Ammon's horn (tissue), 1 donor: ENCODE measurements around the gene SND1.

Experiments used
- DNase-seq: peaks from one replicate; pipeline ENCODE4 v3.0.0-alpha.2; 2016; ENCODE audit warnings: low spot score

The SND1 gene

DNA sequence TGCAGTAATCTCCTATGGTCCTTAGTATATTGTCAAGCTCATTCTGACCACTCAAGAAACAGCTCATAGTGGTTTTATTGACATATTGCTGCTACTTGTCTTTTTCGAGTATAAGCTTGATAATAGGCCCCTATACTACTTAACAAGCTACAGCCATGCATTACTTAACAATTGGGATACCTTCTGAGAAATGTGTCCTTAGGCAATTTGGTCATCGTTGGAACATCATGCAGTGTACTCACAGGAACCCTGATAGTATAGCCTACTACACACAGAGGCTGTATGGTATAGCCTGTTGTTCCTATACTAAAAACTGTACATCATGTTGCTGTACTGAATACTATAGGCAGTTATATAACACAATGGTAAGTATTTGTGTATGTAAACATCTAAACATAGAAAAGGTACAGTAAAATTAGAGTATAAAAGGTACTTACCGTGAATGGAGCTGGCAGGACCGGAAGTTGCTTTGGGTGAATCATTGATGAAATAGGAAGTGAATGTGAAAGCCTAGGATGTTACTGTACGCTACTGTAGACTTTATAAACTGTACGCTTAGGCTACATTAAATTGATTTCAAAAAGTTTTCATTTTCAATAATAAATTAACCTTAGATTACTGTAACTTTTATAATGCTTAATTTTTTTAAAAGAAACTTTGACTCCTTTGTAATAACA is 218.4 kb downstream of the SND1 start:
- no peak for DNase-seq

DNA sequence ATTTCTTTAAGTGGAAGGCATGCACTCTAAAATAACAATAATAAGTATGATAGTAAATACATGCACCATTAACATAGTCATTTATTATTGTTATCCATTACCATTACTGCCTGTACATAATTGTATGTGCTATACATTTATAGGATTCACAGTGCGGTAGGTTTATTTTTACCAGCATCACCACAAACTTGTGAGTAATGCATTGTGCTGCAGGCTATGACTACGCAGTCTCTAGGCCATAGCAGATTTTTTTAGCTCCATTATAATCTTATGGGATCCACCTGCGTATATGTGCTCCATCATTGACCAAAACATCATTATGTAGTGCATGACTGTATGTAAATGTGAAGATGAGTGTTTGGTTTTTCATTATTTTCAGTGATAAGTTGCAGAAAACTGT is 219.2 kb downstream of the SND1 start:
- DNase-seq: no peak

DNA sequence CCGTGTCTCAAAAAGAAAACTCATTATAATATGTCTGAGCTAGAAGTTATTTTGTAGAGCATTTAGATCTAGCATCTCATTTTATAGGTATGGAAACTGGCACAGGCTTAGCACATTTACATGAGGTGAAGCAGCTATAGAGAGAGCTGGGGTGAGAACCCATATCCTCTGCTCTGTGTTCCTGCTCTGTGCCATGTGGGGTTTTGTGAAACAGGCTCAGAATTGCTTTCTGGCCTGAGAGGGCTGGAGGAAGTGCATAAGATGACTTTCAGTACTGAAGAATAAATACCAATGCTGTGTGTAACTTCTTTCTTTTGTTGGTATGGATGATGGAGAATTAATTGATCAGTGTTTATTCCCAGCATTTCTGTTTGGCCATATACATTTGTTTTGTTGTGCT is 220.1 kb downstream of the SND1 start:
- no peak for DNase-seq

DNA sequence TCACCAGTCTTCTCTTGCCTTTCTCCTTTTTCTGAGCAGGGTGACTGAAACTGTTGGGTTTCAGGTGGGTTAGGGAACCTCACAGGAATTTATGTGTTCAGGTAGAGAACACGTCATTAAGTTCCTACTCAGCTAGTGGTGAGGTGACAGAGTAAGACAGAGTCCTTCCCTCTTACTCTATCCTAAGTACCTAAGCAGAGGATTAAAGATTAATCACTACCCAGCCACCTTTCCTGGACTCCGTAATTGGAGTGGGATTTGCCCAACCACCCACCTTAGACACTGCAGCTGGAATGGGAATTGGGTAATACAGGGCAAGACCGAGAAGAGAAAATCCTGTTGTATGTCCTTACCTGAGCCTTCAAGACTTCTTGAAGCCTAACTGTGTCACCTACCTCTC is 221.2 kb downstream of the SND1 start:
- no peak for DNase-seq

DNA sequence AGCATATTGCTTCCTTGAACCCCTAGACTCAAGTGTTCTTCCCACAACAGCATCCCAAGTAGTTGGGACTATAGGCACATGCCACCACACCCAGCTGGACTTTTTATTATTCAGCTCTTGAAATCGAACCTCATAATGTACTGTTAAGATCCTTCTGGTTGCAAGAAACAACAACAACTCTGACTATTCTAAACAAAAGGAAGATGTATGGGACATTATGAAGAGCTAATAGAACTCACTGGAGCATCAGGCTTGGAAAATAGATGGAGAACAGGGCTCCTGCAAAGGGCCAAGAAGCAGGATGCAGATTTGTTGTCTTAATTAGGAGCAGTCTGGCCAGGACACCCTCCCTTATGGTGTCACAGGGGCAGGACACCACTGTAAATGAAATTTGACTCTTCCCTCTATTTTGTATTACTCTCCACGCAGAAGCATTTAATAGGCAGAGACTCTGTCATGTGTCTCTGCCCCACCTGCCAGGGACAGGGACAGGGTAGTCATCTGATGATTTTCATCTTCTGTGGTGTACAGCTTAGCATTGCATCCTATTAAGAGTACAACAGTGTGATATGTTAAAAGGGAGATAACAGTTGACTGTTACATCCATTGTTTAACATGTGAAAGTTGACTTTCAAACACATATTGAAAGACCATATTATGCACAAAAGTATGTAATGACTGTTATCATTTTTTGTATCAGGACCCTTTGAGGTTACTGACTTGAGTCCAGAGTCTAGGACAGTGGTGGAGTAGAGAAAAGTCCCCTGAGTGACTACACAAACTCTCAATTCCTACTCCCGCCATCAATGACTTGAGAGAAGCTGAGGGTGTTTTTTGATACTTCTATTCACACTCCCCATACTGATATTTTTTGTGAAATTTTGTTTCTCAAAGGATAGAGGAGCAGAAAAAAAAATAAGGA is 222.0 kb downstream of the SND1 start:
- no peak for DNase-seq

DNA sequence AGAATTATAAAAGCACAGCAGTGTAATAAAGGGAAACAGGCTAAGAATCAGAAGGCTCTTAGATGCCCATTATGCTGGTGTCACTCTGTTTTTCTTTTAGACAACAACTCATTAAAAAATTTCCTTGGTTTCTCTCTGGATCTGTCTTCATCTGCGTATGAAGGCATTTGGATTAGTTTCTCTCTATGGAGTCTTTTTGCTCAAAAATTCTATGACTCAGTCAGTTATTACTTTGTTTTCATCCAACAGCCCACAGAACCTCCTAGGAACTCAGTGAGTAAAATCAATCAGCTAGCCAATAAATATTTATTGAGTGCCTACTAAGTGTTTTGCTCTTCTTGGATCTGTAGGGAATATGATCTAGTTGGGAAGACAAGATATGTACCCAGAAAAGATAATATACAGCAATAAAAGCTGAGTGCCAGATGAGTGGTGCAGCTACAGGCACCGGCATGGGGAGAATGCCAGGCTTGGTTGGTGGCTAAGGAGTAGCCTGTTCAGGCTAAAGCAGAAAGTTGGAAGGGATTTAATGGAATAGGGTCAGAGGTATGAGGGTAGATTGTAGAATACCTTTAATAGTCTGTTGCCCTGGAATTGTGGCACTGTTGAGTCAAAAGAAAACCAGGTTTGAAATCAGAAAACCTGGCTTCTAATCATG is 223.1 kb downstream of the SND1 start:
- no peak for DNase-seq

DNA sequence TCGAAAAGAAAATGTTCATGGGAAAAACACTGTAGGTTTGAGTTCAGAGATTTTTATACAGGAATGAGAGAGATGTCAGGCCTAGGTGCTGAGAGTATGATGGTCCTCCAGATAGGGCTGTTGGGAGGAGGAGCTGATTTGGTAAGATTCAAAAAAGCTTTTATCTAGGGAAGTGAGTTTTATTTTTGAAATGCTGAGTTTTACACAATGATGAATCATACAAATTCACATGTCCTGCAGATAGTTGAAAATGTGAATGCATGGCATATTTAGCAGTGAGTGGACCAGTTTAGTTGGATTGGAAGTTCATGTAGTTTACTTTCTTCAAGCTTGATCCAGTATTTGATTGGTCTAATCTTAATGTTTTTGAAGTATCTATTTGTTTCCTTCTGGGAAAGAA is 224.4 kb downstream of the SND1 start:
- no peak for DNase-seq

DNA sequence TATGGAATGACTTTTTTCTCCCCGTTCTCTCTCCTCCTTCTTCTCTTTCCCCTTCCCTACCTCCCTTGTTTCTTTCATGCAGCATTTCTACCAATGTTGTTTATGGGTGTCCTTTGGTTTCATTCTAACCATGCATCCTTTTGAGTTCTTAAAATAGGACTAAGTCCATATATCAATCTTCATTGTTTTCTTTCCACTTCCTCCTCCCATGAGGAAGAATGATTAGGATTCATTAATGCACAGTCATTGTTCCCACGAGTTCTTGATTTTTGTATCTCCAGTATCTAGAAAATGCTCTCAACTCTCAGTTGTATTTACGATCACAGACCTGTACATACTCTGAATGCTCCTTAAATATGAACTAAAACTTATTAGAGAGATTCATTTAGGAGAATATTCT is 226.0 kb downstream of the SND1 start:
- no peak for DNase-seq

DNA sequence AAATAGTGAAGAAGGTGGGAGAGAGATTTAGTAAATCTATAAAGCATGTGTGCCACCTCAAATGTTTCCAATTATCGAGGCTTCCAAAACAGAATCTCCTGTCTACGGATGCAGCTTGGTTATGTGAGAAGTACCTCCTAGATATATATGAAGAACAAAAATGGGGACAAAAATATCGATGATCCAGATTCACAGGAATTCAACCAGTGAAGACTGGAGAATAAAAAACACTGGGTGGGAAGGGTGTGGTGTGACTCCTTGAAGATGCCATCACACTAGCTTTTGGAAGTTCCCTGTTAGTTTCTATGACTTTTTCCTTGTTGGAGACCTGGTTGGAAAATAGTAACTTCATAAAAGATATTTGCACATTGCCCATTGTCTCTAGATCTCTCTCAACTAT is 226.8 kb downstream of the SND1 start:
- no peak for DNase-seq

DNA sequence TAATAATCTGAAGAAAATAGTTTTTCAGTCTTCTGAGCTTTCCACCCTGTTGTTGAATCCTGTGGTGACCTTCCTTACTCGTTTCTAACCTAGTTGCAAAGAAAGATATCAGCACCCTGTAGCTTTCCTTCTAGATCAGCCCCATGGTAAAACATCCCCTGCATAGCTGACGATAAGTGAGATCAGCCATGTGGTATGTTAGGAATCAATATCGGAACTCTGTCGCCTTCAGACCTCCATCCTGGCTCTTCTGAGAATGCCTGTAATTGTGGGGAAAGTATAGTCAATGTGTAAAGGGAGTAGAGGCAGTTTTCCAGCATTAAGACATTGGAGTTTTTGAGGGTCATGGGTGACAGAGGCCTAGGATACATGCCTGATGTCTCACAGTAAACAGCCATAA is 227.4 kb downstream of the SND1 start:
- DNase-seq: no peak

DNA sequence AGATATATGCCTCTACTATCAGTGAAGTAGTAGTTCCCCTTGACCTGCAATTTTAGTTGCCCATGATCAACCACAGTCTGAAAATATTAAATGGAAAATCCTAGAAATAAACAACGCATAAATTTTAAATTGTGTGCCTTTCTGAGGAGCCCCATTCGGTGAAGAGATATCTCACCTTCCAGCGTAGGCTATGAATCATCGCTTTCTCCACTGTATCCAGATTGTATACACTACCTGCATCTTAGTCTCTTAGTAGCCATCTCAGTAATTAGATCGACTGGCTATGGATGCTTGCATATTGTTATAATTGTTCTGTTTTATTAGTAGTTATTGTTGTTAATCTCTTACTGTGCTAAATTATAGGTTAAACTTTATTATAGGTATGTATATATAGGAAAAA is 227.9 kb downstream of the SND1 start:
- DNase-seq: no peak

DNA sequence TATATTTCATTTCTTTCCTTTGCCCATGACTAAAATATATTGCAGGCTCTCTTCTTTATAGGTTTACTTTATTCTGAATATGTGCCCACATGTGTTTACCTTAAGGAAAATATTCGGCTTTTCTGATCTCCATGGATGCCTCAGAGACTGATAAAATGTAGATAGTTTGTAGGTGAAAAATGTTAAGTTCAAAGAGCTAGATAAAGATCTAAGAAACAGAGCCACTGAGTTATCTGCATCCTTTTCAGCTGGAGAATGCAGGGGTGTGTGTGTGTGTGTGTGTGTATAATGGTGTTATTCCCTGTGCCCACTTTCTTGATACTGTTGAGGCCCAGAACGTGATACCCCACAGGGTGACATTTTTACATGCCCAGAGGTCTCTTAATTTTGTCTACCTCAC is 228.5 kb downstream of the SND1 start:
- DNase-seq: no peak

DNA sequence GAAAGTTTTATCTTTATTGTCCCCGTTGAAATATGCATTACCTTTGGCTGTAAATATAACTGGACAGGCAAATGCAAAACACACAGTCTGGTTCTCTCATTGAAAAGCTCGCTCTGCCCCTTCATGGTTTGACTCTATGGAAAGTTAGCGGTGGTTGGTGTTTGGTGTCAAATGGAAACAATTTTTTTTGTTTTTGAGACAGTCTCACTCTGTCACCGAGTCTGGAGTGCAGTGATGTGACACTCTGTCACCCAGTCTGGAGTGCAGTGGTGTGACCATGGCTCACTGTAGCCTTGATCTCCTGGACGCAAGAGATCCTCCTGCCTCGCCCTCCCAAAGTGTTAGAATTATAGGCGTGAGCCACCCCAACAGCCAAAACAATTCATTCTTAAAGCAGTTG is 229.6 kb downstream of the SND1 start:
- DNase-seq: no peak

DNA sequence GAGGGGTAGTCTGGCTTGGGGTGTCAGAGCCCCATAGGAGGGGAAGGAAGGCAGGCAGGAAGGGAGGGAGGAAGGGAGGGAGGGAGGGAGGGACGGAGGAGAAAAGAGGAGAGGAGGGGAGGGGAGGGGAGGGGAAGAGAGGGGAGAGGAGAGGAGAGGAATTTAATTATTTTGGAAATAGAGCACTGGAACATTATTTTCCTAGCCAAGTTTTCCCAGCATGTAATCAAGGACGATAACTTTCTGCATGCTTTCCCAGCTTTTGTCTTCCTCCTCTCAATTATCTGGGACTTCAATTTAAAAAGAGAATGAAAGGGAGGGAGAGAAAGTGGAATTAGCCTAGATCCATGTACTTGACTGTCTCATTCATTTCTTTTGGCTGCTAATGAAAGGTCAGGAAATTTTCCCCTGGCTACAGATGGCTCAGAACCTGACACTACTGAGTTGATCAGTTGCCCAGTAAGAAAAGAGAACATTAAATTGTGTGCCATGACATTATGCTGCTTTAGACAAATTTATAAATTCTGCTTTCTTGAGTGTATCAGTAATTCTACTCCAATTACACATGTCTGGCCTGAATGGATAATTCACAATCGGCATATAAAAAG is 230.4 kb downstream of the SND1 start:
- DNase-seq: no peak

DNA sequence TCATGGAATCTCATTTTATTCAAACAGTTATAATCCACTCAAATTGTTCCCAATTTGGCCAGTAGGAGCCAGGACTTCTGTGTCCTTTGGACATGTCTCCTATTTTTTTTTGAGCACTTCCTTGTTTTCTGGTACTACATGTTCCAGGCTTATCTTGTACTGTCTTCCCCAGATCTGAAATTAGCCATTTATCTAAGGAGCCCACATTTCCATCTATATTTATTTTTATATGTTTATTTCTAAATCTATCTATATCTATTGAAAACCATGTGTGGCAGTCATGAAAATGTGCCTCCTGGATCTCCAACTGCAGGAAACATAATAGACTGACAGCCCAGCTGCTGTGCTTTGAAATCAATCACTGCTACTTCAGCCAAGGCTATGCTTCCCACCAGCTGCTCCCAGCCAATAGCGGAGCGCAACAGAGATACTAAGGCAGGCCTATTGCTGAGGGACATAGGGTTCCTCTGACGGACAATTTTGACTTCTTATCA is 232.1 kb downstream of the SND1 start:
- peak; percentile 51 for DNase-seq

DNA sequence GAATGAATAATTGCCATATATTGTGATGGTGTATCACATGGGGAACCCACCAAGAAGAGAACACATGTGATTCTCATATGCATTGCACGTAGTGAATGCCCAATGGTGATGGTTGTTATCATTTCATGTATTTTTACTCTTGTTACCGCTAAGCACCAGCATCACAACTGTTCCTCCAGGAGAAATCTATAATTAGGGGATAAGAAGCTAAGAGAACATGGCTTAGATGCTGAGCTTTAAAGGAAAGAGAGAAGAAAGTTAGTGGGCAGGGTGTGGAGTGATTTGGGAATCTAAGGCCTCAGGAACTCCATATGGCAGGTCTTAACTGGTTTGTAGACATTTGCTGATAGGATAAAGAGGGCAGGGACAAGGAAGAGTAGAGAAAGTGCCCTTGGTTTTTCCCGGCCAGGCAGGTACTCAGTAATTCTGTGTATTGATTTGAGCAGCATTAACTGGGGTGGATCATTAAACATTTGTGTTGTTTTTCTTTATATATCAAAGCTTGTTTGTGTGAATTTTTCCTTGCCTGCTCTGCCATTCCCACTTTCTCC is 233.3 kb downstream of the SND1 start:
- DNase-seq: no peak

DNA sequence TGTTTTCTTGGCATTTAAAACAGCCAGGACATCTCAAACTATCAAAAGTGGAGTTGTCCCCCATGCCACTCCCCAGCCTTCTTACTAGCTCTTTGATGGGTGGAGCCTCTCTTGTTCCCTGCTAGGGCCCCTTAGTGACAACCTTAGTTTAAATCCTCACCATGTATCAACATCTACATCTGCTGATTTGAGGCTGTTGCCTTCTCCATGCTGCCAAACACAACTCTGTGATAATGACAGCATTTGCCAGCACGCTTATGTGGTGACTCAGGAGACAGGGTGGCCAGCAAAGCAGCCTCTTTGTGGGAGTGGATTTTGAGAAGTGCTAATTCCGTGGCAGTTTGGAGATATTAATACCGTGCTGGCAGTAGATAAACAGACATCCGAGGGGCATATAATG is 233.8 kb downstream of the SND1 start:
- DNase-seq: peak; percentile 82

DNA sequence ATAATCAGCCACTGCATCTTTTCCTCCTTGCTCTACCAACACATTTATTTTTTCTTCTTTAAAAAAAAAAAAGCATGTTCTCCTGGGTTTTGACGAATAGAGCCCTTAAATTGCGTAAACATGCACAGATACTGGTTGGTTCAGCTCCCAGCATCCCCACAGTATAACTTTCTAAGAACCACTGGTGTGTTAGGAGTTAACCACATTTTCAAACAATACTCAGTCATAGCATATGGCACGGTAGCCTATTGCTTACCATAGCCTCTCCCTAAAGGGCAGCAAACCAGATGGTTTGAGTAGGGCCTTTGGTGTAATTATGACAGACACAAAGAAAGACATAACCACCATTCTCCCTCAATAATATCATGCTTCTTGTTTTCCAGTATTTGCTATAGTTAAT is 234.3 kb downstream of the SND1 start:
- DNase-seq: no peak

DNA sequence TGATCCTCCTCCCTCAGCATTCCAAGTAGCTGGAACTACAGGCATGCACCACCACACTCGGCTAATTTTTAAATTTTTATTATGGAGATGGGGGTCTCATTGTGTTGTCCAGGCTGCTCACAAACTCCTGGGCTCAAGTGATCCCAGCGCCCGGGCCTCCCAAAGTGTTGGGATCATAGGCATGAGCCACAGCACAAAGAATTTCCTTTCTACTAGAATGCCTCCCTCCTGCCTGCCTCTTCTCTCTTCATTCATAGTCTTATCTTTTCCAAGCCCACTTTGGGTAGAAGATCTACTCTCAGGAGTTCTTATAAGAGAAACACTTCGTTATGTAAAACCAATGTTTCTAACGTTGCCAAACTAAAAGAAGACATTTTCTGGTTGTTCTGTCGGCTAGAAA is 235.1 kb downstream of the SND1 start:
- DNase-seq: no peak

DNA sequence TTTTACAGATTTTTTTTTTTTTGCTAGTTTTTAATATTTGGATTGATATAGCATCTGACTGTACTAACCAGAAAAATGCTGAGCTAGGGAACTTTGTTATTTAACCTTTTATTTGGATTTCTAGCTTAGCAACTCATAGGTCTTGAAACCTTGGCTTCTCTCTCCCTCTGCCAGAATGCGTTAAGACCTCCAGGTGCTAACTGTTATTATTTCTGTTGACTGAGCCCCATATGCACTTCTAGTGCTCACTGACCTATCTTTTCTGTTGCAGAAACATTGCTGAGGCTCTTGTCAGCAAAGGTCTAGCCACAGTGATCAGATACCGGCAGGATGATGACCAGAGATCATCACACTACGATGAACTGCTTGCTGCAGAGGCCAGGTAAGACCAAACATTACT is 235.6 kb downstream of the SND1 start:
- DNase-seq: no peak

DNA sequence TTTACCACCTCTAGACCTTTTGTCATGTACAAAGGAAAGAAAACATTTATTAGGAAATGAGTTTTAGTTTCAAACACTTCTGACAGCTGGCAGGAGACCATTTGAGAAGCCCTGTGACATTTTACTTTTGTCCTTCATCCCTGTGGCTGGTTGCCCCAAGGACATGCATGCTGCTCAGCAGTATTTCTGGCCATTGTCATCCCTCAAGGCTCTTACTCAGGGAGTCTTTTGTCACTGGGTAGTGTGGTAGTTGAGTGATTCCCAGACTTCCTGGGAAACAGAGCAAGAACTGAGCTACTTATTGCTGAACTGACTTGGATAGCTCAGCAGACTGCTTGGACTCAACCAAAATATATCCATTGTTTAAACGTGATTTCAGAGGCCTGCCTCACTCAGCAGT is 236.4 kb downstream of the SND1 start:
- DNase-seq: no peak

DNA sequence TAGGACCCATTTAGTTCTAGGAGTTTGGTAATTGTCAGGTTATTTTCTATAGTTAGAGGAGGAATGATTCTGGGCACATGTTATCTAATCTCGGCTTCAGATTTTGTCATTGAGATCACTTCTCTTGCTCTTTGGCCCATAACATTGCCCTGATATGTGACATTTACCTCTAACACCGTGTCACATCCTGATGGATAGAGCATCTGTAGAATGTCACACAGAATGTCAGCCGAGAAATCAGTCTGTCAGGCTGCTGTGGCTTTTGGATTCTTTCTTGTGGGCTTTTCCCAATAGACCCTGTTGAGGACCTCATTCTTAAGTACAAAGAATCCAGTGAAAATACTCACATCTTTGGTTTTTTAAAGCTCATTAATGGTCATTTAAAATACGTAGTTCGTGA is 236.8 kb downstream of the SND1 start:
- DNase-seq: no peak
